Neural cell (in vitro differentiated cells): ENCODE data around the gene CHERP. TPM values are rescaled to one million over a fixed set of nuclear protein-coding genes. Genes with fewer than 3 reads are reported as not detected.

Experiments used
- H2AFZ ChIP-seq: fragments of 200-600, 300-800 bp; sonication (generic), shearing (Covaris generic); 2 replicates; pipeline ENCODE4 v1.6.0; 2014; ENCODE audit warnings: low read depth, mild to moderate bottlenecking, antibody characterized with exemption, low read length, moderate library complexity
- H3F3A ChIP-seq: fragments of 200-600 bp; shearing (Covaris generic); 2 replicates; pipeline ENCODE4 v1.6.1; 2016; ENCODE audit warnings: mild to moderate bottlenecking, moderate library complexity, mixed read lengths, antibody characterized with exemption, low read length; ENCODE audit not compliant: insufficient read depth, poor library complexity, severe bottlenecking
- H3K27ac ChIP-seq: fragments of 200-600, 300-800 bp; sonication (generic), shearing (Covaris generic); 2 replicates; pipeline ENCODE4 v1.5.1; 2014; ENCODE audit warnings: mild to moderate bottlenecking, low read length, moderate library complexity
- H3K27me3 ChIP-seq: fragments of 300-800, 200-600 bp; sonication (generic), shearing (Covaris generic); 2 replicates; pipeline ENCODE4 v1.6.0; 2014; ENCODE audit warnings: mild to moderate bottlenecking, low read depth, low read length, moderate library complexity; ENCODE audit not compliant: insufficient read depth
- H3K36me3 ChIP-seq: fragments of 300-800, 200-600 bp; sonication (generic), shearing (Covaris generic); 2 replicates; pipeline ENCODE4 v1.5.1; 2014; ENCODE audit warnings: mild to moderate bottlenecking, antibody characterized with exemption, low read length, moderate library complexity; ENCODE audit not compliant: insufficient read depth
- H3K4me2 ChIP-seq: fragments of 300-800, 200-600 bp; sonication (generic), shearing (Covaris generic); 2 replicates; pipeline ENCODE4 v1.6.0; 2014; ENCODE audit warnings: mild to moderate bottlenecking, low read length
- H3K4me3 ChIP-seq: fragments of 300-800, 200-600 bp; sonication (generic), shearing (Covaris generic); 2 replicates; pipeline ENCODE4 v1.5.1; 2014; ENCODE audit warnings: mild to moderate bottlenecking, low read length, moderate library complexity
- H3K79me2 ChIP-seq: fragments of 200-600 bp; shearing (Covaris generic); replicated peaks from 2 replicates; pipeline ENCODE4 v1.6.0; 2014; ENCODE audit warnings: mild to moderate bottlenecking, low read length, moderate library complexity; ENCODE audit not compliant: insufficient read depth
- H3K9ac ChIP-seq: fragments of 300-800, 200-600 bp; sonication (generic), shearing (Covaris generic); 2 replicates; pipeline ENCODE4 v1.6.1; 2016; ENCODE audit warnings: mild to moderate bottlenecking, low read length, mixed read lengths
- H3K9me2 ChIP-seq: fragments of 200-600 bp; shearing (Covaris generic); 2 replicates; pipeline ENCODE4 v1.6.1; 2016; ENCODE audit warnings: mild to moderate bottlenecking, low read length, mixed read lengths; ENCODE audit not compliant: insufficient read depth
- H3K9me3 ChIP-seq: fragments of 200-600, 300-800 bp; sonication (generic), shearing (Covaris generic); 2 replicates; pipeline ENCODE4 v1.6.1; 2016; ENCODE audit warnings: mild to moderate bottlenecking, mixed run types, low read length, moderate library complexity, mixed read lengths
- H4K20me1 ChIP-seq: fragments of 200-600 bp; shearing (Covaris generic); 2 replicates; pipeline ENCODE4 v1.6.1; 2016; ENCODE audit warnings: mild to moderate bottlenecking, mixed run types; ENCODE audit not compliant: insufficient read depth
- CTCF ChIP-seq: fragments of 450-650 bp; IDR thresholded peaks from 2 replicates; pipeline ENCODE4 v1.5.1; 2014; ENCODE audit warnings: antibody characterized with exemption, mild to moderate bottlenecking, moderate library complexity; ENCODE audit not compliant: poor library complexity, severe bottlenecking
- EP300 ChIP-seq: fragments of 450-650 bp; conservative IDR thresholded peaks from 2 replicates; pipeline ENCODE4 v1.6.1; 2014; ENCODE audit warnings: antibody characterized with exemption, mild to moderate bottlenecking, moderate library complexity; ENCODE audit not compliant: poor library complexity, severe bottlenecking
- EZH2 ChIP-seq: fragments of 200-600, 300-800 bp; shearing (Covaris generic), sonication (generic); IDR thresholded peaks from 2 replicates; pipeline ENCODE4 v1.6.1; 2014; ENCODE audit warnings: antibody characterized with exemption, low read length, borderline replicate concordance, mild to moderate bottlenecking; ENCODE audit not compliant: insufficient read depth, poor library complexity, severe bottlenecking
- MXI1 ChIP-seq: fragments of 450-650 bp; conservative IDR thresholded peaks from 2 replicates; pipeline ENCODE4 v1.6.1; 2014; ENCODE audit warnings: antibody characterized with exemption, mild to moderate bottlenecking; ENCODE audit not compliant: poor library complexity, severe bottlenecking
- POLR2AphosphoS5 ChIP-seq: IDR thresholded peaks from 2 replicates; pipeline ENCODE4 v1.6.1; 2012
- RAD21 ChIP-seq: fragments of 450-650 bp; conservative IDR thresholded peaks from 2 replicates; pipeline ENCODE4 v1.6.1; 2014; ENCODE audit warnings: antibody characterized with exemption, mild to moderate bottlenecking, moderate library complexity
- REST ChIP-seq: IDR thresholded peaks from 2 replicates; pipeline ENCODE4 v1.6.1; 2012; ENCODE audit warnings: borderline replicate concordance
- SMC3 ChIP-seq: fragments of 450-650 bp; conservative IDR thresholded peaks from 2 replicates; pipeline ENCODE4 v1.6.1; 2014; ENCODE audit warnings: antibody characterized with exemption, mild to moderate bottlenecking, moderate library complexity; ENCODE audit not compliant: poor library complexity
- TAF1 ChIP-seq: IDR thresholded peaks from 2 replicates; pipeline ENCODE4 v1.6.1; 2012; ENCODE audit warnings: low read depth
- polyA minus RNA-seq: library from RNA; depleted of rRNA, polyadenylated mRNA; stranded (reverse); fragments of >200 nt; gene quantifications from 2 replicates; pipeline ENCODE4 v1.2.3, GENCODE V29; 2014
- polyA plus RNA-seq: library from polyadenylated mRNA; depleted of rRNA; stranded (reverse); fragments of >200 nt; gene quantifications from 2 replicates; pipeline ENCODE4 v1.2.3, GENCODE V29; 2014

Gene CHERP
- polyA plus RNA-seq = 5.4 and 8.6 TPM in 2 replicates
- 12.7 and 15.8 TPM in 2 replicates for polyA minus RNA-seq

DNA sequence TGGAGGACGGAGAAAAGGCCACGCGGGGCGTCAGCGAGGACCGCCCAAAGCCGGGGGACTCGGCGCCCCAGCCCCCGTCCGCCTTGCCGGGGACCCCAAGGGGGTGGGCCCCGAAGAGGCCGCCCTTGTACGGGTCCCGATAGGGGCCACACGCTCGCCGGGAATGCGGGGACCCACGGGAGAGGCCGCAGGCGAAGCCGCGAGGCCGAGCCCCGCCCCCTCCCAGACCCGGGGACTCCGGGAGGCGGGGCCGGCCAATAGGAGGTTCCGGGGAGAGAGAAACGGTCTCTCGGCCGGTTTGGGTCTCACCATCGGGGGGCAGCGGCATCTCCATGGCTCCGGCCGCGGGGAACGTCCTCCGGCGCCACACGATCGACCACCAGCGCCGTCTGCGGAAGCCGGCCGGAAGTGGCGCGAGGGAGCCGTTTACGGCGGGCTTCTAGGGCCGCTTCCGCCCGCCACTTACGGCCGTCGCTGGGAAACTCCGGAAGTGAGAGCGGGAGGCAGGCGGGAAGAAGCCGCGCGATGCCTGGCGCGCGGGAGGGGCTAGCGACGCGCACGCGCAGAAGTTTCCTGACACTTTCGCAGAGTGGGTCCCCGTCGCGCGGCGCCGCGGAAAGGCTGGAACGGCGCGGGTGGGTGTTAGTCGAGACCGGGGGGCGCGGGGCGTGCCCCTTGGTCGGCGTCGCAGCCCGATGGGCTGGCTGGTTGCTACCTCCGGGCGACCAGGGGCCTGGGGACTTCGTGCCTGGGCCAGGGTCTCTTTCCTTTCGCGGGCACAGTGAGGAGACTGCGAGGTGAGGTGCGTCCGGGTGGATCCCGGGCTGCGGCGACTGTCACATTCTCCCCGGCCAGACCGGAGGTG lies at the start of gene CHERP:
Gene CHERP, minus strand, starts transcription at position 393 of the 865 bp plus-strand sequence. Its CDS starts 59 bp downstream, at position 334.
- peak within 1 kb of the TSS; percentile 94 for H3K4me2 ChIP-seq
- peak within 1 kb of the TSS; percentile 87 for H3K9ac ChIP-seq
- TF ChIP-seq RAD21 = peak; percentile 55
- peak; percentile 38 for TF ChIP-seq EP300
- TF ChIP-seq CTCF = no peak
- TF ChIP-seq POLR2AphosphoS5 = peak; percentile 89
- TF ChIP-seq EZH2 = no peak
- peak; percentile 51 for TF ChIP-seq SMC3
- TF ChIP-seq MXI1 = peak; percentile 90
- peak; percentile 62 for TF ChIP-seq REST
- H3K9me3 ChIP-seq = no peaks in the 10 kb centered on the region
- peak within 1 kb of the TSS; percentile 71 for H3K27ac ChIP-seq
- peak within 1 kb of the TSS; percentile 77 for H3K4me3 ChIP-seq
- no peaks in the 10 kb centered on the region for H3K36me3 ChIP-seq
- peaks cover 2% of the 10 kb centered on the region for H4K20me1 ChIP-seq
- no peaks in the 10 kb centered on the region for H3K27me3 ChIP-seq
- peak within 1 kb of the TSS; percentile 77 for H2AFZ ChIP-seq
- no peaks in the 10 kb centered on the region for H3K9me2 ChIP-seq
- peaks cover 47% of the 10 kb centered on the region for H3K79me2 ChIP-seq
- H3F3A ChIP-seq = no peaks in the 10 kb centered on the region

DNA sequence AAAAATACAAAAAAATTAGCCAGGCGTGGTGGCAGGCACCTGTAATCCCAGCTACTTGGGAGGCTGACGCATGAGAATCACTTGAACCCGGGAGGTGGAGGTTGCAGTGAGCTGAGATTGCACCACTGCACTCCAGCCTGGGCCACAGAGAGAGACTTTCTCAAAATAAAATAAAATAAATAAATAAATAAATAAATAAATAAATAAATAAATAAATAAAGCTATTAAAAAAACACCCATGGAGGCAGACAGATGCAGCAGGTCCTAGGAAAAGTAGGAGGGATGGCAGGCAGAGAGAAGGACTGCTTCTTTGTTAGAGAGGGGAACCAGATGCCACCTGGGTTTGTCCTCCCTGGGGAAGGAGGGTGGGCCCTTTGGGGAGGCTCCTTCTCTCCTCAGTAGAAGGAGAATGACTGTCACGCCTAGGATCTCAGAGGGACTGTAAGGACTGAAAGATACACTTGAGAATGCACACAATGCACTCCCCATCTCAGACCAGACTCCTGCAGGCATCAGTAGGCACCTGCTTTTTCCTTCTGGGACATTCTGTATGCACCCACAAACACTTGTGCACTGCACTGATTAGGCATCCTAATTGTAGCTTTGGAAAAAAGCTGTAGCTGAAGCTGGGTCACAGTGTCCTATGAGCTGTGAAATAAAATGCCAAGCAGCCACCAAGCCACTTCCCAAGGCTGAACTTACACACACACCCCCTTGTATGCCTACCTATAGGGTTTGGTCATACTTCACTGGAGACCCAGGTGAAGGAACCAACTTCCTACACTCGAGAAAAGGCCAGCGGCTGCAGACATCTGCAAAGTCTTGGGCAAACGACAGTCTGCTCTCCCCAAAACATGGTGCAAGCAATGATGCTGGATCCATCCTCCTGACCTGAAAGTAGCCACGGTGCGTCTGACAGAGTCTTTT lies 48.9 kb upstream of the CHERP start:
- Histone ChIP-seq H3K9me2 (no peaks in the 10 kb centered on the region), H3K79me2 (peaks cover 24% of the 10 kb centered on the region), H4K20me1 (no peaks in the 10 kb centered on the region), H3K9me3 (no peaks in the 10 kb centered on the region), H3K27ac (no peak overlapping the region), H2AFZ (no peak overlapping the region), H3K4me2 (no peak overlapping the region), H3K9ac (no peak overlapping the region), H3K27me3 (no peaks in the 10 kb centered on the region), H3K36me3 (no peaks in the 10 kb centered on the region), H3K4me3 (no peak overlapping the region), H3F3A (no peaks in the 10 kb centered on the region)
- TF ChIP-seq REST (no peak), TAF1 (no peak), EP300 (no peak), SMC3 (no peak), RAD21 (no peak)
